Uterus (tissue), 4 donors: ENCODE measurements around the gene GJC2. TPM values are rescaled to one million over a fixed set of nuclear protein-coding genes. Genes with fewer than 3 reads are reported as not detected.

Experiments
- DNase-seq, 2 donors: peaks; one replicate each; pipeline ENCODE4 v3.0.0-alpha.2; 2019 to 2020
- H3K27ac ChIP-seq, 2 donors: fragments of 200-600 bp; sonication (generic); 1 replicate in 1 of 2; 2 replicates in 1 of 2; pipeline ENCODE4 v1.5.1; 2016 to 2018
- H3K27me3 ChIP-seq, 2 donors: fragments of 200-600 bp; sonication (generic); one replicate each; pipeline ENCODE4 v1.5.1; 2018 to 2019; ENCODE audit warnings: control low read depth in 1 of 2
- H3K36me3 ChIP-seq, 2 donors: fragments of 200-600 bp; sonication (generic); one replicate each; pipeline ENCODE4 v1.5.1; 2019; ENCODE audit warnings: control low read depth in 1 of 2
- H3K4me1 ChIP-seq, 2 donors: fragments of 200-600 bp; sonication (generic); one replicate each; pipeline ENCODE4 v1.5.1; 2018 to 2019; ENCODE audit warnings: control low read depth in 1 of 2
- H3K4me3 ChIP-seq, 2 donors: fragments of 200-600 bp; sonication (generic); 1 replicate in 1 of 2; 2 replicates in 1 of 2; pipeline ENCODE4 v1.5.1; 2018 to 2019; ENCODE audit warnings: mild to moderate bottlenecking in 1 of 2
- H3K9me3 ChIP-seq, 2 donors: fragments of 200-600 bp; sonication (generic); one replicate each; pipeline ENCODE4 v1.5.1; 2019; ENCODE audit warnings: control low read depth in 1 of 2
- POLR2A ChIP-seq, 2 donors: fragments of 450-650 bp; IDR thresholded peaks; one replicate each; pipeline ENCODE4 v1.6.1; 2016; ENCODE audit warnings: antibody characterized with exemption in 2 of 2, mild to moderate bottlenecking in 1 of 2, moderate library complexity in 1 of 2
- intact Hi-C: fragments of 100-400 bp; cut with DNase I; formaldehyde crosslinking; loops from one replicate; pipeline ENCODE4 v1.15.1; 2023; ENCODE audit warnings: low total_unique reads
- total RNA-seq, 4 donors: library from RNA; depleted of rRNA in 3 of 4; stranded (reverse); fragments of >200 nt in 3 of 4; gene quantifications; one replicate each; pipeline versions ENCODE4 v1.1.0 to v1.2.4, GENCODE V29; 2014 to 2023
- TF ChIP-seq, protein P1 (sequence below), 4 experiments: fragments of 200-600 bp in 2 of 4; fragments of 450-650 bp in 2 of 4; sonication (generic) in 2 of 4; IDR thresholded peaks; one replicate each; pipeline ENCODE4 v1.5.1; 2016 to 2019; ENCODE audit warnings: antibody characterized with exemption in 4 of 4, mild to moderate bottlenecking in 2 of 4, moderate library complexity in 1 of 4
- donor health status: DM: yes; HTN: yes; CAD: no.

Gene GJC2
- total RNA-seq, 4 donors from 2014 or later = 2.6 to 25.8 (median 10.7) TPM

DNA sequence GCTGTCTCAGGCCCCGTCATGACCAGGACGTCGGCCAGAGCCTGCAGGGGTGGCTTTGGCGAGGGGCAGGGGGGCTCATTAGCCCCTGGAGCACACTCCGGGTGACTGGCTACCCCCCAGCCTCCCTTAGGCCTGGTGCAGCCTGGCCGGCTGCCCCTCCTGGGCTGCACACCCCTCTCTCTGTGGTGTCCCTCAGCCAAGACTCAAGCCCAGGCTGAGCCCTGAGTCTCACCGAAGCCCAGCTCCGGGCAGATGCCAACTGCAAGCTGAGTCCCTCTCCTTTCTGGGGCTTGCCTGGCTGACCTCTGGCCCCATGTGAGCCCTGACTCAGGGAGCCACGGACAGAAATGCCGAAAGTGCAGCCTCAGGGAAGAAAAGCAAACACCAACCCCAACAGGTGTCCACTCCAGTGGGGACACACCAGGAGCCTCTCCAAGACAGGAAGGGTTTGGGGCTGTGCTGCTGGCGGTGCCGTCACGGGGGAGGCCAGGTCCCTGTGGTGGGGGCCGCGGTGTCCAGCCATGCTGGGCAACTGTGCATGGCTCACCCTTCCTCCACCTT is 10.6 kb downstream of the GJC2 start:
- no peak overlapping the region for H3K27ac ChIP-seq
- TF ChIP-seq, protein P1, sequence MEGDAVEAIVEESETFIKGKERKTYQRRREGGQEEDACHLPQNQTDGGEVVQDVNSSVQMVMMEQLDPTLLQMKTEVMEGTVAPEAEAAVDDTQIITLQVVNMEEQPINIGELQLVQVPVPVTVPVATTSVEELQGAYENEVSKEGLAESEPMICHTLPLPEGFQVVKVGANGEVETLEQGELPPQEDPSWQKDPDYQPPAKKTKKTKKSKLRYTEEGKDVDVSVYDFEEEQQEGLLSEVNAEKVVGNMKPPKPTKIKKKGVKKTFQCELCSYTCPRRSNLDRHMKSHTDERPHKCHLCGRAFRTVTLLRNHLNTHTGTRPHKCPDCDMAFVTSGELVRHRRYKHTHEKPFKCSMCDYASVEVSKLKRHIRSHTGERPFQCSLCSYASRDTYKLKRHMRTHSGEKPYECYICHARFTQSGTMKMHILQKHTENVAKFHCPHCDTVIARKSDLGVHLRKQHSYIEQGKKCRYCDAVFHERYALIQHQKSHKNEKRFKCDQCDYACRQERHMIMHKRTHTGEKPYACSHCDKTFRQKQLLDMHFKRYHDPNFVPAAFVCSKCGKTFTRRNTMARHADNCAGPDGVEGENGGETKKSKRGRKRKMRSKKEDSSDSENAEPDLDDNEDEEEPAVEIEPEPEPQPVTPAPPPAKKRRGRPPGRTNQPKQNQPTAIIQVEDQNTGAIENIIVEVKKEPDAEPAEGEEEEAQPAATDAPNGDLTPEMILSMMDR (IDR thresholded peaks at IDR 0.05) = no peak
- TF ChIP-seq POLR2A (IDR thresholded peaks at IDR 0.05) = no peak
- peaks cover 0 to 5% of the 10 kb centered on the region in 2 donors for H3K4me1 ChIP-seq
- intact Hi-C loops = no loop called here
- DNase-seq = no peak
- no peaks in the 10 kb centered on the region for H3K27me3 ChIP-seq
- H3K9me3 ChIP-seq = no peaks in the 10 kb centered on the region
- no peaks in the 10 kb centered on the region for H3K36me3 ChIP-seq
- H3K4me3 ChIP-seq = no peak overlapping the region

DNA sequence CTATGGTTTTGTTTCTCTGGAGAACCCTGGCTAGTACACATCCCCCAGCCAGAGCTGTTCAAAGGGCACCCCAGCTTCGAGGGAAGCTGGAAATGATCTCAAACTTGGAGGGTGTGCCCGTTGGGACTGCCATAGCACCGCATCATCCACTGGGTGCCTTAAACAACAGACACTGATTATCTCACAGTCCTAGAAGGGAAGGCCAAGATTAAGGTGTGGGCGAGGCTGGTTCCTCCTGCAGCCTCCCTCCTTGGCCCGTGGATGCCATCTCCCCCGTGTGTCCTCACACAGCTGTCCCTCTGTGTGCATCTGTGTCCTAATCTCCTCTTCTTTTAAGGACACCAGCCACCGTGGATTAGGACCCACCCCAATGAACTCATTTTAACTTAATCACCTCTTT is 11.6 kb downstream of the GJC2 start:
- H3K36me3 ChIP-seq = no peaks in the 10 kb centered on the region
- H3K27ac ChIP-seq = peak overlapping the region; percentile 81 to 99
- no peaks in the 10 kb centered on the region for H3K27me3 ChIP-seq
- H3K9me3 ChIP-seq = no peaks in the 10 kb centered on the region
- intact Hi-C loops = no loop called here
- no peak for TF ChIP-seq POLR2A (IDR thresholded peaks at IDR 0.05)
- TF ChIP-seq, protein P1 (IDR thresholded peaks at IDR 0.05) = no peak
- H3K4me3 ChIP-seq = no peak overlapping the region
- DNase-seq = no peak
- peaks cover 0 to 5% of the 10 kb centered on the region in 2 donors for H3K4me1 ChIP-seq

DNA sequence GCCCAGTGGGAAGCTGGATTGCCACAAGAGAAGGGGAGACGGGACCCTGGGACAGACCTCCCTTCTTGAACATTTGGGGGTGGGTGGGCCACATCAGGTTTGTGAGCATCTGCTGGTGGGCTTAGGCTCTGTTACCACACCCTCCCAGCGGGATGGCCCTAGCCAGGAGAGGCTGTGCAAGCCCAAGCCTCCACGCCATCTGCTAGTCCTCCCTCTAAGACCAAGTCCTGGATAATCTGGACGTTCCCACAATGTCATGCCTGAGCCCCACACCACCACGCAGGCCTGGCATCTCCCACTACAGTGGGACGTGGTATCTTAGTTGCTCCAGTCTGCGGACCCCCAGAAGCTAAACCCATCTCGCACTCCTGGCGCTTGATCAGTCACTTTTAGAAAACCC is 12.1 kb downstream of the GJC2 start:
- intact Hi-C loops = no loop called here
- Histone ChIP-seq H3K27ac (peak overlapping the region; percentile 81 to 99), H3K36me3 (no peaks in the 10 kb centered on the region)

DNA sequence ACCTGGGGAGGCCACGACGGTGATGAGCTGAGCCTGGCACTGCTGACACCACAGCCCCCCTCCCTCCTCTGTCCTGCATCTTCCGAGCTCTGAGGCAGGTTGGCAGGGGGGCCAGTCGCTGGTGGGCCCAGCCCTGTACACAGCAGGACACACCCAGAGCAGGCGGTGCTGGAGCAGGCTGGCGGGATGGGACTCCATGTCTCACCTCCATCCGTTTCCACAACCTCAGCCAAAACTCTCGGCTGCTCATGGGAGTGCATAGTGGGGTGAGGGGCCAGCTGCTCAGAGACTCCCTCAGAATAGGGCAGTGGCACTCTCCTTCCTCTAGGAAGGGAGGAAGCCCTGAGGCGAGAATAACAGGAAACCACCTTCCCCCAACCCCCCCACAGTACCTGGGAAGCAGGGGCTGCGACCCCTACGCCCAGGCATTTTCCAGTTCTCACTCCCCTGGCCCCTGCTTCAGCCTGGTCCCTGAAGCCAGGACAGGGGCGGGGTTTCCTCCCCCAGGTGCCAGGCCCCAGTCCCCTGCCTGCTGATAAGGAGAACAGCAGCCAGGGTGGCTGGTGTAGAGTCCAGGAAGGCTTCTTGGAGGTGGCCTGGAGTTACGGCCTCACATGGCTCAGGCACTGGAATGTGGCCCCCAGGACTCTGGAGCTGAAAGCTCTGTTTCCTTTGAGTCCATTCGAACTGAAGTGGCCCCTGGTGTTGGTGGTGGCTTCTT is 12.7 kb downstream of the GJC2 start:
- Histone ChIP-seq H3K27me3 (no peaks in the 10 kb centered on the region), H3K27ac (peak overlapping the region; percentile 81 to 99), H3K4me1 (peaks cover 0 to 8% of the 10 kb centered on the region in 2 donors), H3K4me3 (peak overlapping the region; percentile 17 to 19), H3K36me3 (no peaks in the 10 kb centered on the region), H3K9me3 (no peaks in the 10 kb centered on the region)
- peak; percentile 44 to 72 for DNase-seq
- intact Hi-C loops = no loop called here
- TF ChIP-seq, protein P1 (IDR thresholded peaks at IDR 0.05) = peak in 1 of 4 experiments; percentile 11
- peak in 1 of 2 donors; percentile 8 for TF ChIP-seq POLR2A (IDR thresholded peaks at IDR 0.05)

More for the DNA sequence above, 12.1 kb downstream of the GJC2 start:
- H3K27me3 ChIP-seq = no peaks in the 10 kb centered on the region
- peak in 1 of 2 donors; percentile 17 for DNase-seq
- H3K4me1 ChIP-seq = peaks cover 0 to 8% of the 10 kb centered on the region in 2 donors
- TF ChIP-seq, protein P1 (IDR thresholded peaks at IDR 0.05) = no peak
- TF ChIP-seq POLR2A (IDR thresholded peaks at IDR 0.05) = no peak
- no peak overlapping the region for H3K4me3 ChIP-seq
- H3K9me3 ChIP-seq = no peaks in the 10 kb centered on the region
